HG03342 (cell line): Measurements from ENCODE around the gene EPB42.
"Not testable (repeated sequence)": the region's sequence is repeated elsewhere in the genome, so short reads cannot be mapped to it uniquely, and the experiment has no call there.

ENCODE experiments used
- ATAC-seq: cut with Tn5 transposase; IDR thresholded peaks from one replicate; pipeline ENCODE4 v1.9.1; 2021; ENCODE audit warnings: mild to moderate bottlenecking, moderate library complexity; ENCODE audit not compliant: unreplicated experiment

Gene EPB42

DNA sequence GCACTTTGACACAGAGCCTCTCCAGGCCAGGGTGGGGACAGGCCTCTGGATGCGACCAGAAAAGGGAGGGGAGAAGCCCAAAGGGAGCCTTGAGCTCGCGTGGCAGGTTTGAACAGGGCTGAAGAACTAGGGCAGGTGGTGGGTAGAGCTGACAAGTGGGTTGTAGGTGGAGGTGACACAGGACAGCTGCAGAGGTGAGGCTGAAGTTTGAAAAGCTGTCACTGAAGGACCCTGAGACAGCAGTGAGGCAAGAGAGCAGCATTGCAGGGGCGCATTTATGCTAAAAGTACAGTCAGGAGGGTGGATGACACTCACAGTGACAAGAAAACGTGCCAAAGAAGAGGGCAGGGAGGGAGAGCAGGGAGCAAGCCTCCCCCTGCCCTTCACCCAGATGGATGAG is 21.8 kb upstream of the EPB42 start:
- no peak for ATAC-seq

DNA sequence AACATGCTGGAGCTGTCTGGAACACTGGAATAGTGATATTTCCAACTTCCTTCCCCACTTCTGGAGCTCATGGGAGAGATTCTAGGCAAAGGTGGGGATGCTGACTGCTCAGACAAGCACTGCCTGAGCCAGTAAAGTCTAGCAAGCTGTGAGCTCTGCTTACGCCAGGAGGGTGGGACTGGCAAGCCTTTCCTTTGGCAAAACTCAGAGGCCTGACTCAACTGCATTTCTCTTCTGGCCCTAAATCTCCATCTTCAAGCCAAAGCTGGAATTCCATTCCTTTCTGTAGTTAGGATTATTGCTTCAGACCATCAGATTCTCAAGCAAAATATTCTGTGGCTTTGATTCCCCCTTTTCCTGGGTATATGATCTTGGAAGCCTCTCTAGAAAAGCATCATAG is 20.3 kb upstream of the EPB42 start:
- ATAC-seq: no peak

DNA sequence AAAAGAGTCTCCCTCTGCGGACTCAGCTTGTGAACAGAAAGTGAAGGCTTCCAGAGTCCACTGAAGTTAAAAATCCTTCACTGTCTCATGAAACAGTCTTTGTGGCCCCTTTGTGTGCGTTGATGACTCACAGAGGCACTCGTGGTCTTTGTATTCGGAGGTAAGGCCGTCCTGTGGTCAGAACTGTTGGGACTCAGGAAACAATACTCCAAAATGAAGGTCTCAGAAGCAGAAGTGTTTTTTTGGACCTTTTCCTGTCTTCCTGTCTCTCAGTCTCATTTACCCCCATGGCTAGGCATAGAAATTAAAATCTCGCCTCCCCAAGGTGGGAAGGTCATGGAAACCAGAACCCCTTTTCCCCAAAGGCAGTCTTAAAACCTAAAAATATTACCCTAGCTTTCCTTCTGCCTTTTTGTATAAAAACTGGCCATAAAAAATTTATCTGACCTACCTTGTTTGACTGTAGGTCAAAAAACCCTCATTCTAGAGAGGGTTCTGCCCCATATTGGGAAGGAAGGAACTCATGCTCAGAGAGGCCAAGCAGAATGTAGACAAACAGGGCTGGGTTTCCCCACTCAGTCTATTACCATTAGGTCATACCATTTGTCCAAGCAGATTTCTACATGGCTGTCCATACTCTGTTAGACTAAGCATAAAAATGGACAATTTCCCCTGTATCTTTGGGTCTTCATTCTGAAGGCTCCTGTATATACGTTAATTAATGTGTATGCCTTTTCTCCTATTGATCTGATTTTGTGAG is 19.1 kb upstream of the EPB42 start:
- ATAC-seq: no peak

DNA sequence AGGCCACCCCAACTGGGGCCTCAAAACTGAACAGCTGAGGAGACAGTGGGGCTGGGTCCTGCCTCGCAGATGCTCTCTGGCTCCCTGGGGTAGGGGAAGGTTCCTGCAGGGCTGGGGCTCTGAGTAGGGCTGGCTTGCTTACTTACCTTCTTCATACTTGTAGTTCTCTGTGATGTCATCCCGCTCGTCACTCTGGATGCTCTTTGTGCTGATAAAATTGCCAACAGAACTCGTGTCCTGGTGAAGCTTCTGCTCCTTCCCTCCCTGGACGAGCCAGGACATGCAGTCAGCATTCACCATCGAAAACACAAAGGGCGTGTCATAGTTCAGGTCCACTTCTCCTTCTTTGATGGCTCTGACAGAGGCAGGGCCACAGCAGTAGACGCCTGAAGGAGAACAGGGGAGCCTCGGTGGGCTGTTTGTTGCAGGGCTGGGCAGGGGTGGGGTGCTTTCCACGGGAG is 17.9 kb upstream of the EPB42 start:
- ATAC-seq: no peak

DNA sequence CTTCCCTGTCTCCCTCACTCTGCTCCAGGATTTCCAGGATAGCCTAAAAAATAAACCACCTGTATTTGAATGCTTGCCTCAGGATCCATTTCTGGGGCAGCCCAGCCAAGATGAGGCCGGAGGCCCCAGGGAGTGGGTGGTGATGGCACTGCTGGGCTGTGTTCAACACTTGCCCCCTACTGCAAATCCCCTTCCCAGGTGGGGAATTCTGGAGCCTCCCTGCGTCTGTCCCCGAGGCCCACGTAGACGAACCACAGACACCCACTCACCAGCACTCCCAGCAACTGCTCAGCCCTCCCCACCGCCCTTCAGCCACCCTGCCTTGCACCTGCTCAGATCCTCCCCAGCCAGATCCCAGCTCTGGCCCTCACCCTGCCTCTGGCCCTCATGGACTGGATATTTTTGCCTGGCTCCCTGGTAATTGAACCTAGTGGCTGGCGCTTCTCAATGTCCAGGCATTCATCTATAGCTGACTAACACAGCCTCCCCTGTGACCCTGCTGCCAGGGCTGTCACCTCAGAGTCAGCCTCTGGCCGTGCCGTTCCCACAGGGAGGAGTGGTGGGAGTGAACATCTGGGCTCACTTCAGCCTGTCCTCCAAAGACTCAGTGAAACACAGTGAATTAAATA is 17.1 kb upstream of the EPB42 start:
- ATAC-seq: no peak

DNA sequence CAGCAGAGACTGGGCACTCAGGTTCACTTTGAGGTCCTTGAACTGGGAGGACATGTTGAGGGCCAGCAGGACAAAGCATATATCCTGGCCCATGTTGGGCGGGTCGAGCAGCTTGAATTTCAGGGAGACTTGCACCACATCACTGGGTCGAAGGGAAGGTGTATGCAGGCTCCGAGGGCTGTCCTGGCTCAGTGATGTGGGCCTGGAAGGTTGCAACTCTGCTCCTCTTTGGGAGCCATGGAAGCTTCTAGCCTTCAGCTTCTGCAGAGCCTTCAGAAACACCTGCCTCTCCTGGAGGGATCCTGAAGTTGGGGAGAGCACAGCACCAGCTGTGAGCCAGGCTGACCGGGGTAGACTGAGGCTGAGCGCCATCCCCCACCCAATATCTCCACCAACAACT is 14.7 kb upstream of the EPB42 start:
- ATAC-seq: no peak

DNA sequence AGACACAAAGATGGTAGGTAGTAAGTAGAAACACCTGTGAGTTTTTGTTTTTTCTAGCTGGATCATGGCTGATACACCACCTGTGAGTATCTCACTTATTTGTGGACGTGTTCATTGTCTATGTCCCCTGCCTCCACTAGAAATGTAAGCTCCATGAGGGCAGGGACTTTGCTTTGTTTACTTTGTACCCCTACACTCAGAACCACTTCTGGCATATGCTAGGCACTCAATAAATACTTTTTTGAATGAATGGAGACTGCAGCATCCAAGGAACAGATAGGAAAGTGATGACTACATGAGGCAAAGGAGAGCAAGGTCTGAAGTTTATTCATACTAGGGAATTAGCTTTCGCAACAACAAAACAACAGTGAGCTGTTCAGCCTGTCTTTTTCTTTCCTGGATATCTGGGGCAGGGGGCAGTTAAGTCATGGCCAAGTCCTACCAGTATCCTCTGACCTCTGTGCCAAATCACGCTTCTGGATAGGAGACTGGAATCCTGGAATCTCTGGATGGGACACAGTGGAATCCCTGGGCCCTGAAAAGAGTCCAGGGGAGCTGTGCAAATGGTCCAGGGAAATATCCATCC is 11.6 kb upstream of the EPB42 start:
- no peak for ATAC-seq

DNA sequence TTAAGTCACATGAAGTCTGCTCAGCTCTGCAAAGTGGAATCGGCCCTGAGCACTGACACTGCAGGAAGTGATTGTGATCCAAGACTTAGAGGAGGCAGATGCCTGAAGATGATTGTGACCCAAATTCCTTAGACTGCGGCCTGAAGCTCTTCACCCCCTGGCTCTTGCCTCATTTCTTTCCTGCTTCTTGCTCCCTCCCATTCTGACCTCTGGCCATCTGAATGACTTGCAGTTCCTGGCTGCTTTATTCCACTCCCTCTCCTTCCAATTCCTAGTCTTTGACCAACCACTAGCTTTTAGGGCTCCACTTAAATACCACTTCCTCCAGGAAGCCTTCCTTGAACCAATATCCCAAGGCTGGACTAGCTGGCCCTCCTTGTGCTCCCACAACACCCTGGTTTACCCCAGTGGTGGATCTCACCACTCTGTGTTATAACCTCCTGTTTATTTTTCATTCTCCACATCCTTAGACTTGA is 9.9 kb upstream of the EPB42 start:
- ATAC-seq: no peak

DNA sequence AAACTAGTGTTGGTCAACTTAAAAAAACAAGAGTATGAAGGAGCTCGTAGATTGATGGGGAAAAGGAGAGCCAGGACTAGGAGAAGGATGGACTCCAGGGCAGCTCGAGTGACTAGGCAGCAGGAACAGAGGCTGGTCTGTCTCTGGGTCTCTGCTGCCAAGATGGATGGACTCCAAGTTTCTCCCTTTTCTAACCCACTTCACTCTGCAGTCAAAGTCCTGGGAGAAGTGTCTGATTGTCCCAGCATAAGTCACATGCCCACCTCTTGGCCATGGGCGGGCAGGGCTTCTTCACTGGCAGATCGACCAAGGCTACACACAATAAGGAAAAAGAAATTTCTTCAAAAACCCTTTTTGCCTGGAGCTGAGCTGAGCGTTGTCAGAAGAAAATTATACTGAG is 9.2 kb upstream of the EPB42 start:
- ATAC-seq: no peak

DNA sequence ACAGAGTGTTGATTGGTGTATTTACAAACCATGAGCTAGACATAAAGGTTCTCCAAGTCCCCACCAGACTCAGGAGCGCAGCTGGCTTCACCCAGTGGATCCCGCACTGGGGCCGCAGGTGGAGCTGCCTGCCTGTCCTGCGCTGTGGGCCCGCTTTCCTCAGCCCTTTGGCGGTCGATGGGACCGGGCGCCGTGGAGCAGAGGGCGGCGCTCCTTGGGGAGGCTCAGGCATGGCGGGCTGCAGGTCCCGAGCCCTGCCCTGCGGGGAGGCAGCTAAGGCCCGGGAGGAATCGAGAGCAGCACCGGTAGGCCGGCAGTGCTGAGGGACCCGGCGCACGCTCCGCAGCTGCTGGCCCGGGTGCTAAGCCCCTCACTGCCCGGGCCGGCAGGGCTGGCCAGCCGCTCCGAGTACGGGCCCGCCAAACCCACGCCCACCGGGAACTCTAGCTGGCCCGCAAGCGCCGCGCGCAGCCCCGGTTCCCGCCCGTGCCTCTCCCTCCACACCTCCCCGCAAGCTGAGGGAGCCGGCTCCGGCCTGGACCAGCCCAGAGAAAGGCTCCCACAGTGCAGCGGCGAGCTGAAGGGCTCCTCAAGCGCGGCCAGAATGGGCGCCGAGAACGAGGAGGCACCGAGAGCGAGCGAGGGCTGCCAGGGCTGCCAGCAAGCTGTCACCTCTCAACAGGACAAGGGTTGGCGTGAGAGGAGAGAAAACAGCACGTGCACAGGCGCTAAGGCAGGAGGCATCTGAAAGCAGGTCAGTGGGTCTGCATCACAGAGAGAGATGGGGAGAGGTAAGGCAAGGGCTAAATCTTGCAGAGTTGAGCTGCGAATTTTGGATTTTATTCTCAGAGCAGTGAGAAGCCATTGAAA is 5.9 kb upstream of the EPB42 start:
- no peak for ATAC-seq

DNA sequence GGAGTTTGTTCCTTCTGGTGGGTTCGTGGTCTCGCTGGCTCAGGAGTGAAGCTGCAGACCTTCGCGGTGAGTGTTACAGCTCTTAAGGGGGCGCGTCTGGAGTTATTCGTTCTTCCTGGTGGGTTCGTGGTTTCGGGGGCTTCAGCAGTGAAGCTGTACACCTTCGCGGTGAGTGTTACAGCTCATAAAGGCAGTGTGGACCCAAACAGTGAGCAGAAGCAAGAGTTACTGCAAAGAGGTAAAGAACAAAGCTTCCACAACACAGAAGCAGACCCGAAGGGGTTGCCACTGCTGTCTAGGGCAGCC is 5.1 kb upstream of the EPB42 start:
- not testable (repeated sequence) for ATAC-seq

DNA sequence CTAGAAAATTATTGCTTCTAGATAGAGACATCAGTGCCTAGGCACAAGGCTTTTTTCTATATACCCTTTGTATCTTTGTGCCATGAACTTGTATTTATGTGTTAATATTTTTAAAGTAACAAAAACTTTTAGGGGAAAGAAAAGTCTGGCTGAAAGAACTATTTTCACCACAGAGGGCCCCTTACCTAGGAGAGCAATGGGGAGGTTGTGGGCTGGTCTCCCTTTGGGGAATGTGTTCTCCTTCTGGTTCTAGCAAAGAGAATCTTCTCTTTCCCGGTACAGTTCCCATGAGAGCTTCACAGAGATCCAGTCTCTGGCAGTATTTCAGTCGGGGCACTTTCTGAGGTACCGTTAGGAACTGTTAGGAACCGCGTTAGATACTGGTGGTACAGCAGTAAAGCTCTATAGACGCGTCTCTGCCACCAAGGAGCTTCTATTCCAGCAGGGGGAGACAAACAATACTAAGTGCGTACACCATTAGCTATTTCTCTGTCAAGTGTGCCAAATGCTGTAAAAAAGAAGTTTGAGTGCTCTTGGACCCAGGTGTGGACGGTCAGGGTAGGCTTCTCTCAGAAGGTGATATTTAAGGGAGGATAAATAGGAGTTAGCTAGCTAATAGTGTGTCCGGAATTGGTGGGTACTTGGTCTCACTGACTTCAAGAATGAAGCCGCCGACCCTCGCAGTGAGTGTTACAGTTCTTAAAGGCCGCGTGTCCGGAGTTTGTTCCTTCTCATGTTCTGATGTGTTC is 4.6 kb upstream of the EPB42 start:
- no peak for ATAC-seq

DNA sequence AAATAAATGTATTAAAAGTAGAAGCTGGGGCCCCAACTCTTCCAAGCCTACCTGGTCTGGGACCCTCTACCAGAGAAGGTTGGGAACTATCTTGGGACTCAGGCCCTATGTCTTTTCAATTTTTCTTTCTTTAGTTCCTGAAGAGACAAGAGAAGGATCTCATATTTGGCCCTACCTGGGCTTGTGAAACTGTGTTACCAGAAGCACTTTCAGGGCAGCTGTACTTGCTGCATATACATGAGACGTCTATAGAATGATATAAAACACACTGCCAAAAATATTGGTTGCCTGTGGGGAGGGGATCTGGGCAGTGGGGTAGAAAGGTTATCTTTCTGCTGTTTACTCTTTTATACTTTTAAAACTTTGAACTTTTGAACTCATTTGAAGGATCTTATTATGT is 604 bp upstream of the EPB42 start:
- no peak for ATAC-seq

DNA sequence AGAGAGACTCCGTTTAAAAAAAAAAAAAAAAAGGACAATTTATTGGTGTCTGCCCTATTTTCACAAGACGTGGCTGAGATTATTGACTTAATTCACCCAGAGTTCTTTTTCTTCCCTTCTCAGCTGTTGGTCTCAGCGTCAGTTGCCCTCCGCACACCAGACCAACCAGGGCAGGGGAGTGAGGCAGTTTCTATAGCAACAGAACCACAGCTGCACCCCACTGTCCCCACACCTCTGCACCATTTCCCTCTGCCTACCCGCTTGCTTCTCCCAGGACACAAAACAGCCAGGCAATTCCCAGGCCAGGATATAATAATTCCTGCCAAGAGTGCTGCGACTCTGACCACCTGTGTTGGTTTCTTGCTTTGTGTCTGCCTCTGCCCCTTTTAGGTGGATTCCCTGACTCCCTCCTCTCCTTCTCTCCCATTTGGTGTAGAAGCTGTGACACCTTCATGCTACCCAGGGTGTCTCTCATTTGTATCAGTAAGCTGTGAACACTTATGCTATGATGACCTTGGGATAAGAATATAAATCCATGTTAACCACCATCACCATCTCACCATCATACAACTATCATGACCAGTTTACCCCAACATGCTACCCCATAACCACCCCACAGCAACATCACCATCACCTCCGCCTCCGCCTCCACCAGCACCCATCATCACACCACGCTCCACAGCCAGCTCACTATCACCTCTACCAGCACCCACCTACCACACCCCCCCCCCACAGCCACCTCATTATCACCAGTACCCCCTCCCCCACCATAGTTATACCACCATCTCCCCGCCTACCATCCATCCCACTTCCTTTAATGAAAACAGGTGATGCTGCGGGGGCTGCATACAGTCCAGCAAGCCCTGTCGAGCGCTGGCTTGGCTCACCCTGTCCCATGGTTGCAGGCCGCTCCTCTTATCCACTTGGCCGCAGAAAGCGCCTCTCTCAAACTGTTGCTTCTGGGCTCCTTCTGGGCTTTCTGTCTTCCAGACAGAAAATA is 589 bp downstream of the EPB42 start:
- ATAC-seq: no peak

DNA sequence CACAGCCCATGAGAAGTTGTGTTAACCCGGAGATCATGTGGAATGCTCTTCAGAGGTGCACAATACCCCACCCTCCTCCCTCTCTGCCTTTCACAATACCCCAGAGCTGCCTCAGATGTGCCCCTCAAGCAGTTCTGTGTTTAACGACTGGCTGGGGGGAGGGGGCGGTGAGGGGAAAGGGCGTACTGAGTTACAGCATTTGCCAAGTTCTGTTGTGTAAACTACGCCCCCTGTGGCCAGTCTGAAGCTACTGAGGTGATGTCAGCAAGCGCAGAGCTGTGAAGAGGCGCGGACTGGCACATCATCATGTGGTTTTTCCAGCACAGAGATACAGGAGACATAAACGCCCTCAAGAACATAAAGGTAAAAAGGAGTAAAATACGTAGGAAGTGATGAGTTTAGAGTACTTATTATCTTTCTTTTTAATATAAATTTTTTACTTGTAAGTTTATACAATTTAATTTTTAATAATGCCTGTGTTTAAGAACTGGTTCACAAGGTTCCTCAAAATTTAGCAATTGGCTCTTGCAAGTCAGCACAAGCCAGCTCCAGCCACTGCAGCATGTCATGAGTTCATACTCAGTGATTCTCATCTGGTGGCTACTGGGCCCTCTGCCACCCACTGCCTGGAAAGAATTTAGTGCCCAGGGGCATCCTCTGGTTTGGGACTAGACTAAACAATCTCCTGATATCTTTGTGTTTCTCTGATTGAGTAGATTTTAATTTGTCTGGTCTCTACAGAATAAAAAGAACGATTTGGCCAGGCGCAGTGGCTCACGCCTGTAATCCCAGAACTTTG is 1.7 kb downstream of the EPB42 start:
- ATAC-seq: no peak

DNA sequence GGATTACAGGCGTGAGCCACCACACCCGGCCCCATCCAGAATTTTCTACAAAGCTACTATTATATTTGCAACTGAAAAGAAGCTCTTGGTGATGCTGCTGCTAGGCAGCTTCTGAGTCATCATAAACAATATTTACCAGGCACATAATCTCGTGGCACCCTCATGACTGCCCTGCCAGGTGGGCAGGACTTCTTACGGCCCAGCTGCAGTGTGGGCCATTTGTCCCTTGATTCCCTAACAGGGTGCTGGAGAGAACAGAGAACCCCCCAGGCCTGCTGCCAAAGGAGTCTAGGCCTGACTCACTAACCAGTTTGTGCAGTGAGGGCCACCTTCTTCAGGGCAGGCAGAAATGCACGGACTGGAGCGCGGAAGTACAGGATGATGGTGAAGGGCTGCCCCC is 4.9 kb downstream of the EPB42 start:
- no peak for ATAC-seq

DNA sequence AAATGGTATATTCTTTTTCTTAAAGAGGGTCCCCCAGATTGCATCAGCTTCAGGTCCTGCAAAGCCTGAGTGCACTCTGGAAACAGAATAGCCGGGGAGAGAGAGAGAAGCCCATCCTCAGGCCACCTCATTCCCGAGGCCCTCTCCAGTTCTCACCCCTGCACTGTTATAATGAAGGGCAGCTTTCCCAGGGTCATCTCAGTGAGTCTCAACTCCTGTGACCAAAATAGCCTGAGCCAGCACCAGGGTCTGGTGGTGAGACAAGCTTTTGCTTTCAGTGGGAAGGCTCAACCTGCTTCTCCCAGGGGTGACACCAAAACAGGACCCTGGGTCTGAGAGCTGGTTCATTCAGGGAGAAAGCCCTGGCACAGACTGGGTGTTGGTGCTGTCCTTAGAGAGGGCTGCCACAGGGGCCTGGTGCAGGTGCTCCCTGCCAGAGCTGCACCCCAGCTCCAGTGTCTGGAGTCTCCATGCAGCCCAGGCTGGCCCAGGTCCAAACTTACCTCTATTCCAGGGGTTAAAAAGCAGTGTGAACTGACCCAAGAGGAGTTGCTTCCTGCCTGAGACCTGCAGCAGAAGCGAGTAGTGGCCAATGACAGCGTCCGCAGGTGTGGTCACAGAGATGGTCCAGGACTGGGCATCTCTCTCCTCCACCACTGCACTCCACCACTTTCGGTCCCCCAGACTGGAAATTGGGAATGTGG is 6.1 kb downstream of the EPB42 start:
- ATAC-seq: no peak

DNA sequence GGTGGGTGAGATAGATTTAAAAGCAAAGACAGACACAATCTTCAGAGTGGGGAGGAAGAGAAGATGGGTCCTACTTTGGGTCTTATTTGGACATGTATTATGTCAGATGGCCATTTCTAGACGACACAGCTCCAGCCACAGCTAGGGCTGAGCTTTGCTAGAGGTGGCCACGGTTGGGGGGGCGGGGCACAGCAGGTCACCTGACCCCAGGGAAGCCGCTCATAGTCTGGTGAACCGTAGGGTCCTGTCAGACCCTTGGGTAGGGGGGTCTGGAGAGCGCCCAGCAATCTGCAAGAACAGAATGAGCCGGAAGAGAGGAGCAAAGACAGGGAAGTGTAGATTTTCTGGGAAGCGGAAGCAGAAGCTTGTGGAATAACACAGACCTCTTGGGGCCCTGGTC is 6.6 kb downstream of the EPB42 start:
- no peak for ATAC-seq
